HEK293T (cell line): ENCODE measurements around the gene PAK5.

Source experiments
- CTCF ChIA-PET: fragments of 350-600 bp; formaldehyde crosslinking; extraction: SDS; loops from one replicate; lab custom pipeline; 2021; ENCODE audit warnings: antibody characterized with exemption, inconsistent platforms; lab: Yijun Ruan, JAX
- POLR2A ChIA-PET: fragments of 350-600 bp; formaldehyde crosslinking; extraction: SDS; loops from one replicate; lab custom pipeline; 2020; ENCODE audit warnings: antibody characterized with exemption, inconsistent platforms; lab: Yijun Ruan, JAX
- DNase-seq: peaks from one replicate; pipeline ENCODE4 v3.0.0; 2012; ENCODE audit warnings: mixed read lengths; ENCODE audit errors: extremely low spot score
- ARNT ChIP-seq: fragments of 450-650 bp; IDR thresholded peaks from 2 replicates; pipeline ENCODE4 v1.6.1; 2017; ENCODE audit warnings: mild to moderate bottlenecking
- BHLHE40 ChIP-seq: fragments of 450-650 bp; IDR thresholded peaks from 2 replicates; pipeline ENCODE4 v1.6.1; 2016; ENCODE audit warnings: mild to moderate bottlenecking, moderate library complexity, borderline replicate concordance
- CTBP1 ChIP-seq: fragments of 450-650 bp; IDR thresholded peaks from 2 replicates; pipeline ENCODE4 v1.6.1; 2016; ENCODE audit warnings: borderline replicate concordance
- ELF4 ChIP-seq: fragments of 450-650 bp; IDR thresholded peaks from 2 replicates; pipeline ENCODE4 v1.6.1; 2017; ENCODE audit warnings: antibody characterized with exemption
- FOXA1 ChIP-seq: fragments of 450-650 bp; IDR thresholded peaks from 2 replicates; pipeline ENCODE4 v1.6.1; 2016; ENCODE audit warnings: mild to moderate bottlenecking
- FOXK2 ChIP-seq: fragments of 450-650 bp; IDR thresholded peaks from 2 replicates; pipeline ENCODE4 v1.6.1; 2016; ENCODE audit warnings: mild to moderate bottlenecking
- FOXM1 ChIP-seq: fragments of 450-650 bp; IDR thresholded peaks from 2 replicates; pipeline ENCODE4 v1.6.1; 2017; ENCODE audit warnings: mild to moderate bottlenecking, borderline replicate concordance
- HDGF ChIP-seq: fragments of 450-650 bp; IDR thresholded peaks from 2 replicates; pipeline ENCODE4 v1.6.1; 2017; ENCODE audit warnings: antibody characterized with exemption, borderline replicate concordance
- L3MBTL2 ChIP-seq: fragments of 450-650 bp; conservative IDR thresholded peaks from 2 replicates; pipeline ENCODE4 v1.6.1; 2016; ENCODE audit warnings: mild to moderate bottlenecking
- LEF1 ChIP-seq: fragments of 450-650 bp; IDR thresholded peaks from 2 replicates; pipeline ENCODE4 v1.6.1; 2017; ENCODE audit warnings: mild to moderate bottlenecking, borderline replicate concordance
- NFRKB ChIP-seq: fragments of 450-650 bp; IDR thresholded peaks from 2 replicates; pipeline ENCODE4 v1.6.1; 2016; ENCODE audit warnings: mild to moderate bottlenecking, moderate library complexity
- PKNOX1 ChIP-seq: fragments of 450-650 bp; IDR thresholded peaks from 2 replicates; pipeline ENCODE4 v1.6.1; 2016
- SP1 ChIP-seq: fragments of 450-650 bp; IDR thresholded peaks from 2 replicates; pipeline ENCODE4 v1.6.1; 2017
- SUZ12 ChIP-seq: fragments of 450-650 bp; IDR thresholded peaks from 2 replicates; pipeline ENCODE4 v1.6.1; 2016; ENCODE audit warnings: mild to moderate bottlenecking
- TARDBP ChIP-seq: fragments of 450-650 bp; IDR thresholded peaks from 2 replicates; pipeline ENCODE4 v1.6.1; 2016
- ZNF384 ChIP-seq: fragments of 450-650 bp; IDR thresholded peaks from 2 replicates; pipeline ENCODE4 v1.6.1; 2016

Gene PAK5

GRCh38 chr20:9761476-9761875 lies 77.4 kb downstream of the PAK5 start:
- TF ChIP-seq CTBP1 (no peak), LEF1 (no peak), TARDBP (no peak), NFRKB (no peak), ZNF384 (no peak), SUZ12 (no peak), FOXM1 (no peak), HDGF (no peak), ARNT (no peak), PKNOX1 (no peak), FOXK2 (no peak), ELF4 (no peak), FOXA1 (no peak)
- DNase-seq = no peak
- POLR2A ChIA-PET = no interaction called here
- CTCF ChIA-PET = no interaction called here

- POLR2A ChIA-PET = no interaction called here
- no peak for DNase-seq
- TF ChIP-seq HDGF (no peak), CTBP1 (no peak), ELF4 (no peak), SP1 (no peak), SUZ12 (no peak), FOXM1 (no peak), PKNOX1 (no peak), ARNT (no peak), NFRKB (no peak), FOXK2 (no peak), TARDBP (no peak), ZNF384 (no peak), LEF1 (no peak), FOXA1 (no peak), L3MBTL2 (no peak), BHLHE40 (no peak)
- CTCF ChIA-PET = no interaction called here
Observed at GRCh38 chr20:9759392-9759791, 79.5 kb downstream of the PAK5 start.

GRCh38 chr20:9758752-9759151 lies 80.1 kb downstream of the PAK5 start:
- no peak for DNase-seq
- TF ChIP-seq PKNOX1 (no peak), FOXK2 (no peak), SUZ12 (no peak), FOXM1 (no peak), NFRKB (no peak), ELF4 (no peak), CTBP1 (no peak), ZNF384 (no peak), SP1 (no peak), L3MBTL2 (no peak), LEF1 (no peak), BHLHE40 (no peak), TARDBP (no peak)
- POLR2A ChIA-PET = no interaction called here
- CTCF ChIA-PET = no interaction called here

GRCh38 chr20:9756660-9757059 lies 82.2 kb downstream of the PAK5 start:
- ChIA-PET CTCF (no interaction called here), POLR2A (no interaction called here)
- no peak for DNase-seq
- no peak for TF ChIP-seq FOXA1
- no peak for TF ChIP-seq ZNF384
- TF ChIP-seq FOXM1 = no peak
- TF ChIP-seq ELF4 = no peak
- no peak for TF ChIP-seq HDGF
- no peak for TF ChIP-seq BHLHE40
- TF ChIP-seq NFRKB = no peak
- no peak for TF ChIP-seq SUZ12
- no peak for TF ChIP-seq ARNT
- no peak for TF ChIP-seq SP1
- TF ChIP-seq LEF1 = no peak
- TF ChIP-seq L3MBTL2 = no peak
- no peak for TF ChIP-seq CTBP1
- TF ChIP-seq FOXK2 = no peak
- TF ChIP-seq PKNOX1 = no peak
- no peak for TF ChIP-seq TARDBP

GRCh38 chr20:9755301-9755700 lies 83.6 kb downstream of the PAK5 start:
- ChIA-PET CTCF (no interaction called here), POLR2A (no interaction called here)
- no peak for DNase-seq
- TF ChIP-seq ZNF384 (no peak), FOXA1 (no peak), CTBP1 (no peak), NFRKB (no peak), SP1 (no peak), TARDBP (no peak), HDGF (no peak), FOXK2 (no peak), ELF4 (no peak), FOXM1 (no peak)

GRCh38 chr20:9744551-9744950 lies 94.3 kb downstream of the PAK5 start:
- no peak for DNase-seq
- ChIA-PET POLR2A (no interaction called here), CTCF (no interaction called here)
- no peak for TF ChIP-seq BHLHE40
- no peak for TF ChIP-seq PKNOX1
- TF ChIP-seq NFRKB = no peak
- TF ChIP-seq FOXM1 = no peak
- no peak for TF ChIP-seq SP1
- TF ChIP-seq HDGF = no peak
- TF ChIP-seq LEF1 = no peak
- no peak for TF ChIP-seq ARNT
- no peak for TF ChIP-seq ZNF384
- no peak for TF ChIP-seq L3MBTL2
- TF ChIP-seq SUZ12 = no peak
- TF ChIP-seq TARDBP = no peak
- no peak for TF ChIP-seq FOXA1
